Thyroid gland (tissue), 4 donors: ENCODE results near the gene AKAP12.

Source experiments
- CTCF ChIP-seq, 6 experiments: fragments of 200-600 bp in 3 of 6; fragments of 450-650 bp in 3 of 6; sonication (generic) in 3 of 6; IDR thresholded peaks; one replicate each; pipeline ENCODE4 v1.5.1; 2016 to 2019; ENCODE audit warnings: antibody characterized with exemption in 6 of 6, mild to moderate bottlenecking in 2 of 6, inconsistent platforms in 1 of 6, moderate library complexity in 1 of 6
- POLR2A ChIP-seq, 2 donors: fragments of 450-650 bp; IDR thresholded peaks; one replicate each; pipeline ENCODE4 v1.6.1; 2017; ENCODE audit warnings: antibody characterized with exemption in 2 of 2, mild to moderate bottlenecking in 2 of 2, moderate library complexity in 1 of 2

- TF ChIP-seq CTCF (IDR thresholded peaks at IDR 0.05) (no peak), POLR2A (IDR thresholded peaks at IDR 0.05) (no peak)
Observed at GRCh38 chr6:151285122-151285521, 45.4 kb downstream of the AKAP12 start.
